ENCODE results near the gene FTMT. TPM values are rescaled to one million over a fixed set of nuclear protein-coding genes. Genes with fewer than 3 reads are reported as not detected.

Gene FTMT
- total and polyA plus RNA-seq, 9 of the 15 experiments (the other 6 are each of a cell fraction or from before 2014, with no cell fraction given): not detected

GRCh38 chr5:121899346-121899745, 47.7 kb downstream of the FTMT start (continued):
- TF ChIP-seq RNF219 (CRISPR knock-in tag; IDR thresholded peaks at IDR 0.05) (no peak), ZNF764 (CRISPR knock-in tag; IDR thresholded peaks at IDR 0.05; ENCODE audit: low read depth) (no peak)

Other genes with a start within 250 kb of the FTMT start
- 11.3 and 13.0 TPM in 2 replicates for gene SRFBP1, start 110.1 kb downstream of the FTMT start, total RNA-seq (2014; rRNA removed)
- gene SRFBP1, start 110.1 kb downstream of the FTMT start, total RNA-seq (2014; rRNA removed; fragmentation: Illumina TruSeq; extraction: Trizol): 24.7 and 28.9 TPM in 2 replicates
- gene SRFBP1, start 110.1 kb downstream of the FTMT start, total RNA-seq (2015; rRNA removed; fragmentation: Illumina TruSeq; extraction: Trizol): 25.4 and 30.0 TPM in 2 replicates
- 13.5 and 14.9 TPM in 2 replicates for gene SRFBP1, start 110.1 kb downstream of the FTMT start, total RNA-seq (2021)
- gene SRFBP1, start 110.1 kb downstream of the FTMT start, polyA plus RNA-seq (2011; rRNA removed): 7.4 and 10.8 TPM in 2 replicates
- gene SRFBP1, start 110.1 kb downstream of the FTMT start, polyA plus RNA-seq (2014; fragmentation: Illumina TruSeq; extraction: Trizol): 13.0 and 16.3 TPM in 2 replicates
- gene SRFBP1, start 110.1 kb downstream of the FTMT start, polyA plus RNA-seq (2014; fragmentation: Nextera tagmentation; extraction: Ambion mirVana): 10 to 100 TPM; 16.1 to 17.0 TPM
- 10.6 and 11.7 TPM in 2 replicates for gene SRFBP1, start 110.1 kb downstream of the FTMT start, polyA plus RNA-seq (2014; rRNA removed)
- gene LOX, start 226.4 kb downstream of the FTMT start, total RNA-seq (2014; rRNA removed): not detected in 2 replicates
- not detected in 2 replicates for gene LOX, start 226.4 kb downstream of the FTMT start, total RNA-seq (2014; rRNA removed; fragmentation: Illumina TruSeq; extraction: Trizol)
- not detected in 2 replicates for gene LOX, start 226.4 kb downstream of the FTMT start, total RNA-seq (2015; rRNA removed; fragmentation: Illumina TruSeq; extraction: Trizol)
- 0.09 and 0.34 TPM in 2 replicates for gene LOX, start 226.4 kb downstream of the FTMT start, total RNA-seq (2021)
- gene LOX, start 226.4 kb downstream of the FTMT start, polyA plus RNA-seq (2011; rRNA removed): not detected in 2 replicates
- not detected in 2 replicates for gene LOX, start 226.4 kb downstream of the FTMT start, polyA plus RNA-seq (2014; fragmentation: Illumina TruSeq; extraction: Trizol)
- under 1 TPM in 1 of 2 experiments, not detected in 1; 0.06 TPM for gene LOX, start 226.4 kb downstream of the FTMT start, polyA plus RNA-seq (2014; fragmentation: Nextera tagmentation; extraction: Ambion mirVana)
- gene LOX, start 226.4 kb downstream of the FTMT start, polyA plus RNA-seq (2014; rRNA removed): not detected in 2 replicates